ENCODE measurements around the gene FLOT2.

DNA sequence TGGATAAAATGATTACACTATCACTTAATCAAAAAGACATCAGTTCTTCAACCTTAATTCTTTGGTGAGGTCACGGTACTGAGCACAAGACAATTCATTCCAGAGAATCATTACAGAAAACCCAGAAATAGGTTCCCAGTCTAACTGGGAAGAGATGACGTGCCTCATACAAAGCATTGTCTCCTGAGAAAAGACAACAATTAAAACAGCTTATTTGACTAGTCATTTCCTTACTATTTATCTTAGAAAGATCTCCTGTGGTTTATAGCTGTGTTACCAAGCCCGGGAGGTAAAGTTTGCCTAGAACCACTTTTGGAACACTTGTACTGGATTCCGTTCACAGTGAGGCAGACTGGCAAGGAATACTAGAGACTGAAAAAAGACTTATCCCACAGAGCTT is 48.7 kb upstream of the FLOT2 start:
- TF ChIP-seq SMC3 (IDR thresholded peaks at IDR 0.05; ENCODE audit: low read depth, low read length) (no peak), ELF1 (IDR thresholded peaks at IDR 0.05) (no peak), TAF1 (IDR thresholded peaks at IDR 0.05; ENCODE audit: borderline replicate concordance, low read depth, low read length) (no peak)
- TF ChIP-seq, protein P1, sequence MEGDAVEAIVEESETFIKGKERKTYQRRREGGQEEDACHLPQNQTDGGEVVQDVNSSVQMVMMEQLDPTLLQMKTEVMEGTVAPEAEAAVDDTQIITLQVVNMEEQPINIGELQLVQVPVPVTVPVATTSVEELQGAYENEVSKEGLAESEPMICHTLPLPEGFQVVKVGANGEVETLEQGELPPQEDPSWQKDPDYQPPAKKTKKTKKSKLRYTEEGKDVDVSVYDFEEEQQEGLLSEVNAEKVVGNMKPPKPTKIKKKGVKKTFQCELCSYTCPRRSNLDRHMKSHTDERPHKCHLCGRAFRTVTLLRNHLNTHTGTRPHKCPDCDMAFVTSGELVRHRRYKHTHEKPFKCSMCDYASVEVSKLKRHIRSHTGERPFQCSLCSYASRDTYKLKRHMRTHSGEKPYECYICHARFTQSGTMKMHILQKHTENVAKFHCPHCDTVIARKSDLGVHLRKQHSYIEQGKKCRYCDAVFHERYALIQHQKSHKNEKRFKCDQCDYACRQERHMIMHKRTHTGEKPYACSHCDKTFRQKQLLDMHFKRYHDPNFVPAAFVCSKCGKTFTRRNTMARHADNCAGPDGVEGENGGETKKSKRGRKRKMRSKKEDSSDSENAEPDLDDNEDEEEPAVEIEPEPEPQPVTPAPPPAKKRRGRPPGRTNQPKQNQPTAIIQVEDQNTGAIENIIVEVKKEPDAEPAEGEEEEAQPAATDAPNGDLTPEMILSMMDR (IDR thresholded peaks at IDR 0.05): no peak
